NCI-H2029 (cell line): ENCODE data around the gene PRKD1.

Source experiments
- DNase-seq: peaks from one replicate; lab custom pipeline; 2025; lab: John Stamatoyannopoulos, UW

The PRKD1 gene

DNA sequence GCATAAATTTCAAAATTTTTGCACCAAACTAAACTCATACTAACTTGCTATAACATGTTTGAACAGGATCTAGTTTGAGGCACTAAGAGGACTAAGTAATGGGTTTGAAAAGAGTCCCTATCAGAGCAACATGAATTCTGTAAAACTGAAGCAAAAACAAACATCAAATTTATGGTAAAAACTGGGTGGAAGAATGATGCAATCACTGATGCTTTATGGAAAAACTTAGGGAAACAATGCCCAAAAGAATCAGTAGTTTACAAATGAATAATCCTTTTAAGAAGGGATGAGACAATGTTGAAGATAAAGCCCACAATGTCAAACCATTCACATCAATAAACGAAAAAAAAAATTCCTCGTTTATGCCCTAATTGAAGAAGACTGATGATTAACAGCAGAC lies 88.9 kb downstream of the PRKD1 start:
- no peak for DNase-seq

DNA sequence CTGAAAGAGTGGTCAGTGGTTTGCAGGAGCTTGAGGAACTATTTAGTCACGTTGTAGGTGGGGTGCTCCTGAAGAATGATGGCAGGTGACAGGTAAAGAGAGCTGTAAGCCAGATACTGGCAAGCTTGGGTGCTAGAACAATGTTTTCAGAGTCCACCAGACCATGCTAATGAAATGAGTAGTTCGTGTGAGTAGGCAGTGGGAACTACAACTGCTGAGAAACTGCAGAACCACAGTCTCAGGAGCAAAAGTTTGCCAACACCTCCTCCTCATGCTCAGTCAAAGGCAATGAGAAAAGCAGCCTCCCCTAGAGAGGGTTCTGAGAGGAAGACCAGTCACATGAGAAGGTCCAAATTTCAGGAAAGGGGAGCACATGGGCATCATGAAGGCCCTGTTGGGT lies 91.3 kb downstream of the PRKD1 start:
- DNase-seq: no peak

DNA sequence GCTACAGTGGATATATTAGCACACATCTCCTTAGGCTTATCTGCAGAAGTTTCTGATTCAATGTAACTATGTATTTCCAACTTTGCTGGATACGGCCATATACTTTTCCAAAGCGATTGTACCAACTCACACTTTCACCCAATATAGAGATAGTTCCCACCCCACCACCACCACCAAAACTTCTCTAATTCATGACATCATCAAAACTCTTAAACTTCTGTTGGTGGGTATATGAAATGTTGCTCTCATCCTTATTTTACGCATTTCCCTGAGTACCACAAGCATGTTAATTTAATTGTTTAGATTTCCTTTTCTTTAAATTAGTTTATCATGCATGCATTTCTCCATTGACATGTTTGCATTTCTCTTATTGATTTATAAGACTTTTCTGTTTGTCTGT lies 95.6 kb downstream of the PRKD1 start:
- no peak for DNase-seq

DNA sequence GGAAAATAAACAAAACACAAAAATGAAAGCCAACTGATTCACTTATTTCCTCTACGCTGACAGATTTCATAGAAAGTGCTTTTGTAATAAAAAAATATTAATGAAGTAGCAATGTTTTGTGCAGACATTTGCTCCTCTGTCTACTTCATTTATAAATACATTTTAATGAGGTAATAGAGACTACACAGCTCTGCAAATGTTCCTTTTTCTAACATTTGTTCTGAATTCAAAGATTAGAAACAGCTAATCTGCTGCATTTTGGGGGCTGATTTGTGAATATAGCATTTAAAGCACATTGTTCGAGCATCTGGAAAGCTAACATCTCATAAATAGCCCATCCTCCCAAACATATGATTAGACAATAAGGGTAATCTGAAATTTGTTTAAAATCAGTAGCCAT lies 97.8 kb downstream of the PRKD1 start:
- no peak for DNase-seq

DNA sequence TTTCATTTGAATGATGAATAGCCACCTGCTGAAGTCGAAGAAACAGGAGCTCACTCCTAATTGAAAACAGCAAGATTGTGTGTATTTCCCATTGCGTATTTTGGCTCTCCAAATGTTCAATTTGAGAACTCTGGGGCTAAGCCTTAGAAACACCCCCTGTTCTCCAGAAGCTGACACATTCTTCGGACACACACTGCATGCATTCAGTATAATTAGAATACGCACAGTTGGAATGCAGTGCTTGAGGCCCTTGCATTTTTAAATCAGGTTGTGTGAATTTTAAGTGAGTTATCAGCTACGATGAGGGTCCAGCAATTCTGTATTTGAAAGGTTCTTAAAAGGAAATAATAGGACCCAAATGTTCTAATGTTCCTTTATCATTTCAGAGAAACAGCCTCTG lies 103.8 kb downstream of the PRKD1 start:
- no peak for DNase-seq

DNA sequence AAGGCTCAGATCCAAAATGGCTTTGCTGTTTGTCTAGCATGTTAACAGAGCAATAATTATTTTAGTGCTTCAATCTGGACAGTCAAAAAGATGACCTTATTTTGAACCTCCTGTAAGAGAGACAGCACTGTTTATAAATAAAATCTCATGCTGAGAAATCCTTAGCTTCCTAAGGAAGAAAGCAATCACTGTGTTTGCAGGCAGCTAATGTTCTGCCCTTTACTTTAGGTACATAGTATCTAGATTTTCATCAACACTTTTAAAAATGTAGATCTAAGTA lies 105.3 kb downstream of the PRKD1 start:
- no peak for DNase-seq

DNA sequence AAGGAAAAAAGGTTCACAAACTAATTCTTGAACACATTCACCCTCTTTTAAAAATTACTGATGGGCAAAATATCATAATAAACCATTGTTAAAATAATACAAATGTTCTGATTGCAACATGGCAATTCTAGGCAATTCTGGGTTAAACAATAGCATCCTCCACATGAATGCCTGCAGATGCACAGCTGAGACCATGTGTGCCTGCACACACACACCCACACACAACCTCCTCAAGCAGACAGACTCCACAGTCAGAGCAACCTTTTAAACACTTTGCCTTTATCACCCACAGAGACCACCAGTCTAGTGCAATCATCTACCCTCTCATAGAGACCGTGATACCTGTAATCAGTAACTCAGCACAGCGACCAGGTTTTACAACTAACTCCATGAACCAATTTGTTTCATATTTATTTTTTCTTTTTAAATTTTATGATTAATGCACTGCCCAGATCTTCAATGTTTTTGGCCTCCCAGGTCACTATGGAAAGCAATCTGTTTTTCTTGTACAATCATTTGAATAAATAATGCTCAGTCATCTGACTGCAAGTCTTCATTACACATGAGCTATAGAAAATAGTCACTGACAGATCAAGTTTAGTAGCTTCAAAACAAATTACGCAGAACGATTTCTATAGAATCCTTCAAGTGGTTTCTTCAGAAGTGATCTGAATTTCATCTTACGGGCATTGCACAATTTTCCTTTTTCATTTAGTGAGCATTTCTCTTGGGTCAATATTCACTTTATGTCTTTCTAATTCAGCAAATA lies 105.8 kb downstream of the PRKD1 start:
- DNase-seq: peak; percentile 66

DNA sequence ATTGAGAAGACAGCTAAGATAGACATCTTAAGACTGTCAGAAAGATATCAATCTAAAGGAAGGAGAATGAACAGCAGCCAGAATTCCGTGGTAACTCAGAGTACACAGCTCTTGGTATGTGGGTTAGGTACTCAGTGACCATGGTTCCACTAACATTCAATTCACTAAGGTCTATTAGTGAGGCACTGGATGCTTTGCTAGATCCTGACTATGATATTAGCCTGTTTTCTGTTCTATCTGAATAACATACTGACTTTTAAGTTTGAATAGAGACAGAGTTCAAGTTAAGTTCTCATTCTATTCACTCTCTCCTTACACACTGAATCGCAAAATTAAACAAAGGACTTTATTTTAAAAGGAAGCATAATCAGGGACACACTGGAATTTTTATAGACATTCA lies 106.4 kb downstream of the PRKD1 start:
- DNase-seq: no peak

DNA sequence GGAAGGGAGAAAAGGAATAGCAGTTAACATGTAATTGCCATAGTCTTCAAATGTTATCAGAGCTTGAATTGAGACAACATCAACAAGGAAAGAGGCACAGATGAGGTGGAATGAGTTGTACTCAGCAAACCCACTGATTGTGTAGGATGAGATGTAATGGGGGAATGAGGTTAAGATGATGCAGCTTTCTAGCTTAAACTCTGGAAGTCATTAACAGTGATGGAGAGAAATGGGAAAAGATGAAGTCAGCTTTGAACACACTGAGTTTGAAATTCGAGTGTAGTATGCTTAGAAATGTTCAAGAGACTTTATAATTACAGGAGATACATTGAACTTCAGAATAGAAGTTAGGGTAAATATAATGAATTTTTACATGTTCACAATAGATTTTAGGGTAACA lies 106.9 kb downstream of the PRKD1 start:
- no peak for DNase-seq

DNA sequence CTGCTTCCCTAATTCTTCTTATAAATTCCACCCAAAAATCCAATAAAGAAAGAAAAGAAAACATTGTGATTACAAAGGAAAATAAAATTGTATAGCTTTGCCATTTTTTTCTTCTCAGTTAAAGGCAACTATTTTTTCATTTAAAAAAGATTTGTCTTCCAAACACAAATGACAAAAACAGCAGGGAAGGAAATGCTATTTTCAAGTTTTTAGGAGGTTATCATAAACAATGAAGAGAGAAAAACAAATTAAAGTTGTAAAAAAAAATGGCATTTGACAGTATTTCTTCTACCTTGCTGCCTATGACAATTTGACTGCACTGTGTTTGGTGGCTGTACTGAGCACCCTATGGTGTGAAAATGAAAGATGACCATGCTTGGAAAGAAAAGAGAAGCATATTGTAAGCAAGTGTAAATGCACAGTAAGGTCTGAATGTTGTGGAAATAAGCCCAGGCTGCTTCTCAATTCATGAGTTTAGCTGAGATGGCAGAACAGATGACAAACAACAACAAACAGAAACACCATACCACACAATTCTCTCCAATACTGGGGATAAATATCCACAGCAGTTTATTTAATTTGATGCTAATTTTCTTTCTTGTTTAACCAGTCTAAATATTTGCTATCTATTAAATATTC lies 109.8 kb downstream of the PRKD1 start:
- DNase-seq: no peak

DNA sequence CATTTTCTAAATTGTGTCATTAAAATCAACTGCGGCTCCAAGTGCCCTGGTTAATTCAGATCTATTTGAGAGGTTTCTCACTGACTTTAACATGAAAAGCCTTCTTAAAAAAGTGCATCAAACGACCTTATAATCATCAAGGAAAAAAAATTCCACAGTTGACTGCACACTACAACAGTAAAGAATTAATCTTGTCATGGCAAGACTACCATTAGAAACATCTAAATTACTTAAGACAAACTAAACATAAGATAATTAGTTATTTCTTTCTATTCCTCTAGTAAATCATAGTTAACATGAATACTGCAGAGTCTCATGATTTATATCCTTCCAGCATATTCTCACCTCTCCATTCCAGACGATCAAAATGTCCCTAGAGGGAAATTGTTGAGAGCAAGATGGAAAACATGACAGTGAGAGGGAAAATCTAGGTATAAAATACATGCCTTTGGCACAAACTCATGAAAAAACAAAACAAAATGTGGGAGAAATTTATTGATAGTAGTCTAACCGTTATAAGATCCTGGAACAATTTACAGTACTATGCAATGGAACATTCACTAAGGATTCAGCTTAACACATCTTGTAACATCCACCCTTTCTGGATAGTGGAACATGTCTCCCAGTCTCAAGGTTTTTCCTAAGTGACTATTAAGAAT lies 112.5 kb downstream of the PRKD1 start:
- no peak for DNase-seq

DNA sequence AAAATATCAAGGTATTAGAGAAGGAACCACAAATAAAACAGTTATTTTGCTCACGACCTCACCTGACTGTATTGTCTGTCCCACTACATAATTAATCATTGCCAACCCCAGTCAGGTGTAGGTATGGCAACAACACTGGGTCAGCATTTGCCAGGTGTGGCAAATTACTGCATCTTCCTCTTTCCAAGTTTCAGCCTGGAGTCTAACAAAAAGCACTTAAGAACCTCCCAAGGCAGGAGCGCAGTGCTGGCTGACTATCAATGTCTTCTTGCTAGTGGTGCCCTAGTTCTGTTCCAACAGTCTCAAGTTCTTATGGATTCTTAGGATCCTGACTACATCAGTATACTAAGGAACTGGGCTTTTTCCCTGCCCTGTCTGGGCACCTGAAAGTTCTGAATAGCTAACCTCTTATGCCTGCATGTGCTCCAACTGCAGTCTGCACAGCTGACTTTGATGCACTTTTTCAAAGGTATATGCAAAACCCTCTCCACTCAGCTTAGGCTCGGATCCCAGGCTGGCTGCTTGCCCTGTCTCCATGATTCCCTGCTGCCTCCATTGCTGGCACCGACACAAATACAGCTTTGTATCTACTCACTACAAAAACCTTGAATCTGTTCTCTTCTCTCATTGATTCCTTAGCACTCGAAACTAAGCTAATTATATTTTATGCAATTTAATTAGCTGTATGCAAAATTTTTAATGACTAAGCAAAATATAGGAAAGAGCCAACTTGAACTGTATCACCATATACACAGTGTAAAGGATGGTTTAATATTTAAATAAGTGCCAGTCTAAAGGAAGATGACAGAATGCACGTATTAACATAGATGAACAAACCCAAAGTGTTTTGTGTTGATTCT lies 113.3 kb downstream of the PRKD1 start:
- DNase-seq: peak; percentile 72

DNA sequence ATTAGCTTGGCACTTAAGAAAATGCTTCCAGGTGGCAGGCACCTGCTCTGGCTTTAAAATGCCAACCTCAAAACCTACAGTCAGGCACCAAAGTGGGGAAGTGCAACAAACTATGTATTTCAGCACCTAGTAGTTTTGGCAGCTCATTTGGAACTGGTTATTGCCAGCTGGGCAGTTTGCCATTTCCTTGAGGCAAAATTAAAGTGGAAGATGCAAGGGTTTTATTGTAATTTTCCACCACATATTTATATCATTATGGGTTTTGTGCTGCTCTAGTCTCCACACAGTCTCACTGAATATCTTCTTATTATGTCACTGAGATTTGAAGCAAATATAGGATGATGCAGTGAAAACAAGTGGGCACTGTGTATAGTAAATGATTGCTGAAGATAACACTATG lies 117.0 kb downstream of the PRKD1 start:
- peak; percentile 35 for DNase-seq

DNA sequence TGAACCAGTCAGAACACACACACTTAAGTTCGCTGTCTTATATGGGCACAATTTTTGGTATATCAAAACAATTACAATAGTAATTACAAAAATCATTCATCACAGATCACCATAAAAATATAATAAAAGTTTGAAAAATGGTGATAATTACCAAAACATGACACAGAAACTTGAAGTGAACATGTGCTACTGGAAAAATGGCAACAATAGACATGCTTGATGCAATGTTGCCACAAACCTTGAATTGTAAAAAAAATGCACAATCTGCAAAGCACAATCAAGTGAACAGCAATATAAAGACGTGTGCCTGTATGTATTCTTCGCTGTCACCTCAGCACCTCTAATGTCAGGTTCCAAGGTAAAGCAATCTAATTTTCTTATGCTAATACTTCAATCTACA lies 117.6 kb downstream of the PRKD1 start:
- DNase-seq: no peak

DNA sequence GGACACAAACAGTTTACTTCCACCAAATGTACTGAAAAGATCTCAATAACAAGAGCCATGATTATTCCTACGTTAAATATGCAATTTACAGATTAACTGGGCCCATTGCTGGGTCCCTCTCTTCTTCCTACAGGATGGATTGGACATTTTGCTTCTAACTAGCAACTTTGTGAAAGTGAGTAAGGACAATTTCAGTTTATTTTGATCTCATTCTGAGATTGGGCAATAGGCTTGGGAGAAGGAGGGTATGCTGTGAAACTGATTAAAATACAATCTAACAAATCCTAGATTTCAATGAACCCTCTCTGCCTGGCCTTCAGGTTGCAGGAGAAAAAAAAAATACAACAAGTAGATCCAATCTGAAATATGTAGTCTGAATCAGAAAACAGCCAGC lies 121.5 kb downstream of the PRKD1 start:
- no peak for DNase-seq

DNA sequence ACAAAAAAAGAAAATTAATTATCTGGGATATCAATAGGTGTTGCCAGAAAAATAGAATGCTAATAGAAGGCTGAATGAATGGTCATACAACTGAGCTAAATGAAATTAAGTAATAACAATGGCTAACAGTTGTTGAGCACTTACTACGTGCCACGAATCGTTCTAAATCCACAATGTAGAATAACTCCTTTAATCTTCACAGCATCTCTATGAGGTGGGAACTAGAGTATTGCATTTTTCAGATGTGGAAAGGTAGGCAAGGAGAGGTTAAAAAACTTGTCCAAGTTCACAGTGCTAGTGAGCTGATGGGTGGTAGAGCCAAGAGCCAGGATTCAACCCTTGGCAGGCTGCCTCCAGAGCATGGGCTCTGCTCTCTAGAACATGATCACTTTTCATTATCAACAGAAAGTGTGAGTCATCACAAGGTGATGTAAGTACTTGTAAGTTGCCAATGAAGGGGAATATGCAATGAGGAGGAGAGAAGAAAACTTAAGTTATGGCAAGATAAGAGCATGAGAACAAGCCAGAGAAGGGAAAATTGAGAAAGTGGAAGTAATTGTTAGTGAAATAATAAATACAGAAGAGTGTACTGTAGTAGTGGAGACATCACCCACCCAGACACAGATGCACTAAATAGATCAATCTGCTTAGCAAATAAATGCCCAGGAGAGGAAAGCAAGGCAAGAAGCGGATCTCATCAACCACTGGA lies 122.1 kb downstream of the PRKD1 start:
- peak; percentile 81 for DNase-seq

DNA sequence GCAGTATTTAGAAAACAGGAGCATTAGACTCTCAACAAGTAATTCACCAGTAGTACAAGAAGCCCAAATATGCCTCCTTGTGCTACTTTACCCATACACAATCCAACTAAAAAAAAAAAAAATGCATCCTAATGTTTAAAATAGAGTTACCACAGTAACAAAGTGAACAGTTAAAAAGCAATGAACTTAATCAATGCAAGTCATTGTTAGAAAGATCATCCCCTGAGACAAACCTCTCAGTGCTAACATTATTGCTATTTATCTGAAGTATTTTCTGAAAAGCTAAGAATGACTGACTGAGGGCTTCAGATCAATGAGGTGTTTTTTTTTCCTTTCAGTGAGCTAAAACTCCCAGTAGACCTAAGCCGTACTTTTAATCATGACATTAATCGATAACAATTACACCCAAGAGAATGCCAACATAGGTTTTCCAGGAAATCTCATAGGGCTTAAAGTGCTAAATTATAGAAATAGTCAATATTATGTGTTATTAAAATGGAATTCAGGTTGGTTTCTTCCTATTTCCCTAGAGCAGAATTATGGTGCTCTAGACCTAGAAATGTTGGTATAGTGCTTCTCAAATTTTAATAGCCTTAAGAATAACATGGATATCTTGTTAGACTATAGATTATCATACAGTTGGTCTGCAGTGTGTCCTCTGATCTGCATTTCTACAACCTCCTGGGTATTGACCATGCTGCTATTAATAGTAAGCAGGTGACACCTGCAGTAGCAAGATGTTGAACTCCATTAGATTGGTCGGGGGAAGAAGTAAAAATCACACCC lies 123.0 kb downstream of the PRKD1 start:
- no peak for DNase-seq

DNA sequence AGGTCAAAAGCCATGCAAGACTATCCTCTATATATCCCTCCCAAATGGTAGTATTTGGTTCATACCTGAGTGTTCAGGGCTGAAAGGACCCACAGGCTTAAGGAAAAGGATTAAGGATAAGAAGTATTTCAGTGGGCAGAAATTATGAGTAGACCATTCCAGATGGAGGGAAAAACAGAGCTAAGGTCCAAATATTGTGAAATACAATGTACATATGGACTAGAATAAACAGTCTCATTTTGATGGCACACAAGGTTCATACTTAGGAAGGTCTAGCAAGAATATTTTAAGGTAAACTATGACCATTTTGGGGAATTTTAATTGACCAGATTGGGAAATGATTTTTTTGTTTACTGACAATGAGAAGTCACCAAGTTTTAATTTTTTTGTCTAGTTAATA lies 124.6 kb downstream of the PRKD1 start:
- no peak for DNase-seq

DNA sequence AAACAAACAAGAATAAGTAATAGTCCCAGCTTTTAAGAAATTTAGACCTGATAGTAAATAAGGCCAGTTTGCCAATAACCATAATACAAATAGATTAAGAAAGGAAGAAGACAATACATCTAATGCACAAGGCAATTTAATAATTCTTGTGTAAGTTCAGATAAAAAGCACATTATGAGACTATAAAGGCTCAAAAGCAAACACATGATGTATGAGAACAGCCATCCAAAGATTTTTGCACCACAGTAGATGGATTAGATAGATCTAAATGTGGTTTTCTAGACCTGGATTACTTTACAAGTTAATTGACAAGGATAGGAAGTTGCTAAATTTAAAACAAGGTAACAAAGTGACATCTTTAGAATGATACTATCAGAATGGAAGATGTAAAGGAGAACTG lies 125.4 kb downstream of the PRKD1 start:
- DNase-seq: no peak

DNA sequence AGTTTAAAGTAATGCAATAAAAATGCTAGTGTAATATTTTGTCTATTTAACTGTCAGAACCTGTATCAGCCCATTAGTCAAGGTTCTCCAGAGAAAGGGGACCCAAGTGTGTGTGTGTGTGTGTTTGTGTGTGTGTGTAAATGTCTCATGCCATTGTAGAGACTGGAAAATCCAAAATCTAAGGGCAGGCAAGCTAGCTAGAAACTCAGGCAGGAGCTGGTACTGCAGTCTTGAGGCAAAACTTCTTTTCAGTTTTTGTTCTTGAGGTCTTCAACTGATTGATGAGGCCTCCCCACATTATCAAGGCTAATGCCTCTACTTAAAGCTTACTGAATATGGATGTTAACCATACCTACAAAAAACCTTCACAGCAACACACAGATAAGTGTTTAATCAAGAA lies 126.7 kb downstream of the PRKD1 start:
- DNase-seq: no peak

DNA sequence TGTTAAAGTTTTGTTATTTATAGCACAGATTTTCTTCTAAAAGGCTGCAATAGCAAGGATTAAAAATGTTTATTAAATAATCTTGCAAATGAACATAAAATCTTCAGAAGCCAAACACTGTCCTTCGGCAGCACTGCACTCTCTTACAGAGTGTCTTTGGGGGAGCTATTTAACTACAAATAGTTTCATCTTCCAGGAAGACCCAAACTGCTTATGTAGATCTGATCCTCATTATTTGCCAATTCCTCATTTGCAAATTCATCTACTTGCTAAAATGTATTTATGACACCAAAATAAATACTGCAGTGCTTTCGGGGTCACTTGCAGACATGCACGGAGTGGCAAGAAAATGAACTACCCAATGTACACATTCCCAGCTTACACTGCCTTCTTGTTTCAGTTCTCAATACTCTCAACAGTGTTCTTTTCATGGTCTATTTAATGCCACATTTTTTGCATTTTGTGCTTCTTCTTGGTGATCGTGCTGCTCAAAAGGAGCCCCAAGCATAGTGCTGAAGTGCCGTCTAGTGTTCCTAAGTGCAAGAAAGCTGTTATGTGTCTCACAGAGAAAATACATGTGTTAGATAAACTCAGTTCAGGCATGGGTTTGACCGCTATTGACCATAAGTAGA lies 128.1 kb downstream of the PRKD1 start:
- no peak for DNase-seq
